Activated CD4-positive, alpha-beta T cell treated with anti-CD3 and anti-CD28 coated beads, Interleukin-2, Interleukin-4, amounts not matched to agents 100 ng/mL and 50 ng/mL, durations not matched to agents 16 hours and 8 hours (primary cell): ENCODE measurements around the gene CCDC78.

Experiments used
- DNase-seq: peaks from one replicate; pipeline ENCODE4 v3.0.0-alpha.2; 2020; ENCODE audit warnings: low spot score

CCDC78 gene

GRCh38 chr16:726438-727290 is at the start of gene CCDC78, which contains the start of gene HAGHL:
Gene CCDC78, minus strand, starts transcription at chr16:726443. Its CDS starts 76 bp downstream, at chr16:726367.
Gene HAGHL, plus strand, starts transcription at chr16:727106. Its CDS starts 404 bp downstream, at chr16:727510.
- peak; percentile 63 for DNase-seq

- no peak for DNase-seq
Measured at GRCh38 chr16:775236-775796, 49.1 kb upstream of the CCDC78 start.

- DNase-seq = no peak
Measured at GRCh38 chr16:774086-775001, 48.1 kb upstream of the CCDC78 start.

GRCh38 chr16:772959-773358 is 46.7 kb upstream of the CCDC78 start:
- DNase-seq = no peak

GRCh38 chr16:770411-770810 is 44.2 kb upstream of the CCDC78 start:
- no peak for DNase-seq

GRCh38 chr16:769934-770333 is 43.7 kb upstream of the CCDC78 start:
- DNase-seq = no peak

GRCh38 chr16:769184-769784 is 43.0 kb upstream of the CCDC78 start:
- no peak for DNase-seq

- DNase-seq = no peak
Measured at GRCh38 chr16:768428-768827, 42.2 kb upstream of the CCDC78 start.

- DNase-seq = no peak
Measured at GRCh38 chr16:767743-768235, 41.5 kb upstream of the CCDC78 start.

GRCh38 chr16:766820-767640 is 40.8 kb upstream of the CCDC78 start:
- DNase-seq = no peak

- DNase-seq = no peak
Measured at GRCh38 chr16:766008-766819, 40.0 kb upstream of the CCDC78 start.

GRCh38 chr16:765488-765865 is 39.2 kb upstream of the CCDC78 start:
- no peak for DNase-seq

- no peak for DNase-seq
Measured at GRCh38 chr16:764848-765487, 38.7 kb upstream of the CCDC78 start.

- DNase-seq = no peak
Measured at GRCh38 chr16:764184-764750, 38.0 kb upstream of the CCDC78 start.

GRCh38 chr16:763369-764183 is 37.3 kb upstream of the CCDC78 start:
- DNase-seq = no peak

GRCh38 chr16:762595-763268 is 36.5 kb upstream of the CCDC78 start:
- no peak for DNase-seq

- DNase-seq = no peak
Measured at GRCh38 chr16:761625-762513, 35.6 kb upstream of the CCDC78 start.
